SJCRH30 (cell line): ENCODE measurements around the gene CFAP20. TPM values are rescaled to one million over a fixed set of nuclear protein-coding genes. Genes with fewer than 3 reads are reported as not detected.

Experiments
- DNase-seq, 2 experiments: peaks; one replicate each; pipeline ENCODE4 v3.0.0-alpha.2; 2015 to 2020
- H3K27ac ChIP-seq: fragments of 250-450 bp; sonication (Bioruptor Pico); 2 replicates; pipeline ENCODE4 v1.5.1; 2020; ENCODE audit warnings: mild to moderate bottlenecking, moderate library complexity
- H3K27me3 ChIP-seq: fragments of 250-450 bp; sonication (Bioruptor Pico); 2 replicates; pipeline ENCODE4 v1.5.1; 2020; ENCODE audit warnings: mild to moderate bottlenecking, moderate library complexity
- H3K36me3 ChIP-seq: fragments of 250-450 bp; sonication (Bioruptor Pico); 2 replicates; pipeline ENCODE4 v1.5.1; 2020; ENCODE audit warnings: mild to moderate bottlenecking, moderate library complexity
- H3K4me1 ChIP-seq: fragments of 250-450 bp; sonication (Bioruptor Pico); 2 replicates; pipeline ENCODE4 v1.5.1; 2020; ENCODE audit warnings: mild to moderate bottlenecking, moderate library complexity
- H3K4me3 ChIP-seq: fragments of 250-450 bp; sonication (Bioruptor Pico); 2 replicates; pipeline ENCODE4 v1.5.1; 2020; ENCODE audit warnings: mild to moderate bottlenecking, moderate library complexity
- H3K9me3 ChIP-seq: fragments of 250-450 bp; sonication (Bioruptor Pico); replicated peaks from 2 replicates; pipeline ENCODE4 v1.5.1; 2020; ENCODE audit warnings: mild to moderate bottlenecking, moderate library complexity
- total RNA-seq: library from RNA; depleted of rRNA; stranded (reverse); fragments of >200 nt; shearing (Covaris generic); gene quantifications from 2 replicates; pipeline ENCODE4 v1.2.3, GENCODE V29; 2014

CFAP20 gene
- total RNA-seq, 1 experiment from 2014 or later, result 119 TPM

- H3K9me3 ChIP-seq, result no peaks in the 10 kb centered on the region
- no peak overlapping the region for H3K27ac ChIP-seq
- DNase-seq, result no peak
- H3K4me1 ChIP-seq, result peaks cover 17% of the 10 kb centered on the region
- no peak overlapping the region for H3K4me3 ChIP-seq
- H3K36me3 ChIP-seq, result peaks cover 47% of the 10 kb centered on the region
- H3K27me3 ChIP-seq, result no peaks in the 10 kb centered on the region
These were observed 14.1 kb downstream of the CFAP20 start for GRCh38 chr16:58114827-58115825.

- Histone ChIP-seq H3K9me3 (no peaks in the 10 kb centered on the region), H3K27ac (no peak overlapping the region)
These were observed 17.9 kb downstream of the CFAP20 start for GRCh38 chr16:58111302-58111627.

GRCh38 chr16:58110571-58111301, 18.4 kb downstream of the CFAP20 start:
- DNase-seq, result peak; percentile 89 to 91
- peaks cover 32% of the 10 kb centered on the region for H3K36me3 ChIP-seq
- no peak overlapping the region for H3K27ac ChIP-seq
- H3K9me3 ChIP-seq, result no peaks in the 10 kb centered on the region
- H3K27me3 ChIP-seq, result no peaks in the 10 kb centered on the region
- peaks cover 20% of the 10 kb centered on the region for H3K4me1 ChIP-seq
- no peak overlapping the region for H3K4me3 ChIP-seq

More at GRCh38 chr16:58111302-58111627, 17.9 kb downstream of the CFAP20 start:
- H3K4me1 ChIP-seq, result peaks cover 20% of the 10 kb centered on the region
- H3K27me3 ChIP-seq, result no peaks in the 10 kb centered on the region
- no peak overlapping the region for H3K4me3 ChIP-seq
- DNase-seq, result no peak
- peaks cover 38% of the 10 kb centered on the region for H3K36me3 ChIP-seq

GRCh38 chr16:58109881-58110280, 19.3 kb downstream of the CFAP20 start:
- DNase-seq, result no peak
- Histone ChIP-seq H3K4me3 (no peak overlapping the region), H3K9me3 (no peaks in the 10 kb centered on the region), H3K36me3 (peaks cover 24% of the 10 kb centered on the region), H3K4me1 (peaks cover 20% of the 10 kb centered on the region), H3K27me3 (no peaks in the 10 kb centered on the region), H3K27ac (no peak overlapping the region)

- H3K9me3 ChIP-seq, result no peaks in the 10 kb centered on the region
- DNase-seq, result no peak
- peaks cover 18% of the 10 kb centered on the region for H3K36me3 ChIP-seq
- peaks cover 20% of the 10 kb centered on the region for H3K4me1 ChIP-seq
- no peaks in the 10 kb centered on the region for H3K27me3 ChIP-seq
- no peak overlapping the region for H3K27ac ChIP-seq
- H3K4me3 ChIP-seq, result no peak overlapping the region
These were observed 19.9 kb downstream of the CFAP20 start for GRCh38 chr16:58109330-58109729.

- H3K4me1 ChIP-seq, result peaks cover 20% of the 10 kb centered on the region
- no peak overlapping the region for H3K4me3 ChIP-seq
- H3K27ac ChIP-seq, result no peak overlapping the region
- no peaks in the 10 kb centered on the region for H3K9me3 ChIP-seq
- DNase-seq, result no peak
- peaks cover 2% of the 10 kb centered on the region for H3K36me3 ChIP-seq
- H3K27me3 ChIP-seq, result no peaks in the 10 kb centered on the region
These were observed 21.5 kb downstream of the CFAP20 start for GRCh38 chr16:58107709-58108108.

GRCh38 chr16:58107228-58107627, 22.0 kb downstream of the CFAP20 start:
- H3K4me1 ChIP-seq, result peaks cover 20% of the 10 kb centered on the region
- no peaks in the 10 kb centered on the region for H3K9me3 ChIP-seq
- H3K27me3 ChIP-seq, result no peaks in the 10 kb centered on the region
- DNase-seq, result no peak
- no peaks in the 10 kb centered on the region for H3K36me3 ChIP-seq
- no peak overlapping the region for H3K27ac ChIP-seq
- H3K4me3 ChIP-seq, result no peak overlapping the region

GRCh38 chr16:58105631-58106030, 23.6 kb downstream of the CFAP20 start:
- Histone ChIP-seq H3K36me3 (no peaks in the 10 kb centered on the region), H3K27me3 (no peaks in the 10 kb centered on the region), H3K4me3 (no peak overlapping the region), H3K9me3 (no peaks in the 10 kb centered on the region), H3K27ac (no peak overlapping the region), H3K4me1 (peaks cover 8% of the 10 kb centered on the region)
- no peak for DNase-seq

GRCh38 chr16:58102665-58103392, 26.4 kb downstream of the CFAP20 start:
- no peak overlapping the region for H3K27ac ChIP-seq
- H3K9me3 ChIP-seq, result no peaks in the 10 kb centered on the region
- no peaks in the 10 kb centered on the region for H3K36me3 ChIP-seq
- no peaks in the 10 kb centered on the region for H3K27me3 ChIP-seq
- peak; percentile 51 to 63 for DNase-seq
- H3K4me1 ChIP-seq, result peaks cover 16% of the 10 kb centered on the region
- no peak overlapping the region for H3K4me3 ChIP-seq

- Histone ChIP-seq H3K36me3 (no peaks in the 10 kb centered on the region), H3K4me3 (no peak overlapping the region), H3K9me3 (no peaks in the 10 kb centered on the region), H3K4me1 (peaks cover 18% of the 10 kb centered on the region), H3K27me3 (no peaks in the 10 kb centered on the region), H3K27ac (no peak overlapping the region)
- no peak for DNase-seq
These were observed 29.3 kb downstream of the CFAP20 start for GRCh38 chr16:58099956-58100300.

- no peak overlapping the region for H3K4me3 ChIP-seq
- H3K27ac ChIP-seq, result no peak overlapping the region
- H3K27me3 ChIP-seq, result no peaks in the 10 kb centered on the region
- no peaks in the 10 kb centered on the region for H3K36me3 ChIP-seq
- H3K4me1 ChIP-seq, result peaks cover 18% of the 10 kb centered on the region
- no peaks in the 10 kb centered on the region for H3K9me3 ChIP-seq
- DNase-seq, result peak; percentile 64 to 84
These were observed 29.9 kb downstream of the CFAP20 start for GRCh38 chr16:58099097-58099955.

- peaks cover 18% of the 10 kb centered on the region for H3K4me1 ChIP-seq
- no peaks in the 10 kb centered on the region for H3K36me3 ChIP-seq
- no peak overlapping the region for H3K4me3 ChIP-seq
- no peaks in the 10 kb centered on the region for H3K9me3 ChIP-seq
- DNase-seq, result no peak
- H3K27ac ChIP-seq, result no peak overlapping the region
- H3K27me3 ChIP-seq, result no peaks in the 10 kb centered on the region
These were observed 30.7 kb downstream of the CFAP20 start for GRCh38 chr16:58098207-58099096.

GRCh38 chr16:58096249-58096648, 32.9 kb downstream of the CFAP20 start:
- Histone ChIP-seq H3K4me1 (peaks cover 18% of the 10 kb centered on the region), H3K36me3 (no peaks in the 10 kb centered on the region), H3K27ac (no peak overlapping the region), H3K9me3 (no peaks in the 10 kb centered on the region), H3K27me3 (no peaks in the 10 kb centered on the region), H3K4me3 (no peak overlapping the region)
- DNase-seq, result no peak
